K562 (cell line): ENCODE measurements around the gene THADA. TPM values are rescaled to one million over a fixed set of nuclear protein-coding genes. Genes with fewer than 3 reads are reported as not detected.

ENCODE experiments used
- ATAC-seq: fragments of 200-7000 bp; cut with Tn5 transposase; 3 replicates; pipeline ENCODE4 v1.9.1; 2020; ENCODE audit warnings: moderate library complexity
- BruUV-seq: library from RNA; stranded (reverse); fragments of 400-500 nt; replicated peaks from 2 replicates; lab custom pipeline; 2021; lab: Mats Ljungman, UMichigan
- CTCF ChIA-PET: fragments of 300-600 bp; formaldehyde crosslinking; extraction: SDS; loops from one replicate; lab custom pipeline; 2021; ENCODE audit warnings: low intra/inter-chr PET ratio; lab: Yijun Ruan, JAX
- POLR2A ChIA-PET: fragments of 300-600, 350-650 bp; sonication (Branson Sonifier 250); formaldehyde crosslinking; extraction: SDS; loops from one replicate; lab custom pipeline; 2021; ENCODE audit warnings: antibody characterized with exemption, inconsistent platforms; lab: Yijun Ruan, JAX
- DNase-seq, 4 experiments: peaks; one replicate each; pipeline versions ENCODE4 v3.0.0 to v3.0.0-alpha.2; 2011 to 2018; ENCODE audit warnings: low spot score in 3 of 4, mixed read lengths in 3 of 4; ENCODE audit errors: extremely low read depth in 1 of 4
- FAIRE-seq: peaks from 2 replicates; lab custom pipeline; 2011; peaks lifted over from hg19 to GRCh38; lab: Jason Lieb, UNC
- H2AFZ ChIP-seq: 2 replicates; pipeline ENCODE4 v1.6.0; 2011; ENCODE audit warnings: low read depth, low read length, control low read depth, inconsistent platforms
- H3K27ac ChIP-seq: fragments of 200-600 bp; 3 replicates; pipeline ENCODE4 v1.8.0; 2011; ENCODE audit warnings: low read depth, mild to moderate bottlenecking, control low read depth, inconsistent platforms, low read length, moderate library complexity, mixed read lengths; ENCODE audit errors: extremely low read depth
- H3K27me3 ChIP-seq, 2 experiments: fragments of 300-600 bp in 1 of 2; 2 replicates in 1 of 2; 3 replicates in 1 of 2; pipeline versions ENCODE4 v1.6.0 to v1.8.0; 2011; ENCODE audit warnings: inconsistent platforms in 2 of 2, low read length in 2 of 2, mild to moderate bottlenecking in 1 of 2, mixed read lengths in 1 of 2, moderate library complexity in 1 of 2; ENCODE audit not compliant: control insufficient read depth in 2 of 2, insufficient read depth in 2 of 2
- H3K36me3 ChIP-seq: fragments of 300-600 bp; 3 replicates; pipeline ENCODE4 v1.8.0; 2011; ENCODE audit warnings: mild to moderate bottlenecking, low read length, inconsistent platforms; ENCODE audit not compliant: control insufficient read depth, insufficient read depth
- H3K4me1 ChIP-seq, 2 experiments: fragments of 200-600 bp in 1 of 2; replicated peaks in 1 of 2; 2 replicates in 1 of 2; 3 replicates in 1 of 2; pipeline versions ENCODE4 v1.5.1 to v1.8.0; 2011; ENCODE audit warnings: inconsistent platforms in 2 of 2, low read length in 2 of 2, mild to moderate bottlenecking in 1 of 2, mixed read lengths in 1 of 2, moderate library complexity in 1 of 2; ENCODE audit not compliant: control insufficient read depth in 2 of 2, insufficient read depth in 2 of 2
- H3K4me2 ChIP-seq: 2 replicates; pipeline ENCODE4 v1.6.1; 2011; ENCODE audit warnings: low read length, control low read depth, inconsistent platforms, mixed read lengths; ENCODE audit not compliant: insufficient read depth
- H3K4me3 ChIP-seq: fragments of 200-600 bp; sonication (generic), shearing (Covaris generic); 2 replicates; pipeline ENCODE4 v1.5.1; 2016; ENCODE audit warnings: control low read depth, inconsistent platforms
- H3K79me2 ChIP-seq: fragments of 200-600 bp; 3 replicates; pipeline ENCODE4 v1.8.0; 2011; ENCODE audit warnings: low read length, inconsistent platforms; ENCODE audit not compliant: control insufficient read depth, insufficient read depth
- H3K9ac ChIP-seq, 2 experiments: 2 replicates each; pipeline versions ENCODE4 v1.6.0 to v1.6.1; 2011; ENCODE audit warnings: low read depth in 2 of 2, low read length in 2 of 2, control low read depth in 1 of 2, inconsistent platforms in 1 of 2, mild to moderate bottlenecking in 1 of 2, mixed read lengths in 1 of 2; ENCODE audit not compliant: insufficient read depth in 1 of 2
- H3K9me1 ChIP-seq: one replicate; pipeline ENCODE4 v1.6.0; 2011; ENCODE audit warnings: inconsistent platforms, mild to moderate bottlenecking, low read length, moderate library complexity; ENCODE audit not compliant: control insufficient read depth, insufficient read depth
- H3K9me3 ChIP-seq: replicated peaks from 2 replicates; pipeline ENCODE4 v1.5.1; 2011; ENCODE audit warnings: low read depth, low read length, inconsistent platforms; ENCODE audit not compliant: control insufficient read depth, insufficient read depth
- H4K20me1 ChIP-seq: replicated peaks from 2 replicates; pipeline ENCODE4 v1.6.1; 2011; ENCODE audit warnings: low read length, inconsistent platforms, mixed read lengths; ENCODE audit not compliant: control insufficient read depth, insufficient read depth
- BRD4 ChIP-seq: fragments of 200-600 bp; sonication (generic); IDR thresholded peaks from 2 replicates; pipeline ENCODE4 v1.6.1; 2017; ENCODE audit warnings: inconsistent platforms
- HNRNPL ChIP-seq: fragments of 200-400 bp; formaldehyde crosslinking; IDR thresholded peaks from 2 replicates; pipeline ENCODE4 v1.6.1; 2017; ENCODE audit warnings: low read depth, mild to moderate bottlenecking, low read length
- KDM5B ChIP-seq: fragments of 200-600 bp; sonication (generic); IDR thresholded peaks from 2 replicates; pipeline ENCODE4 v1.6.1; 2012; ENCODE audit warnings: low read depth, mild to moderate bottlenecking, moderate library complexity, low read length, control low read depth, inconsistent platforms; ENCODE audit not compliant: insufficient replicate concordance
- MAFG ChIP-seq: fragments of 450-650 bp; conservative IDR thresholded peaks from 2 replicates; pipeline ENCODE4 v1.6.1; 2016; ENCODE audit warnings: missing genetic modification characterization, missing compliant biosample characterization
- MAZ ChIP-seq, 2 experiments: fragments of 450-650 bp in 1 of 2; sonication (generic) in 1 of 2; formaldehyde crosslinking; IDR thresholded peaks in 1 of 2; conservative IDR thresholded peaks in 1 of 2; 2 replicates each; pipeline versions ENCODE4 v1.4.0 to v1.5.0; 2020; ENCODE audit warnings: mild to moderate bottlenecking in 1 of 2, missing genetic modification reagents in 1 of 2
- MYNN ChIP-seq, 2 experiments: sonication (generic); formaldehyde crosslinking in 1 of 2; IDR thresholded peaks; 2 replicates each; pipeline versions ENCODE4 v1.5.0 to v1.6.1; 2016 to 2020; ENCODE audit warnings: antibody characterized with exemption in 1 of 2, missing genetic modification reagents in 1 of 2
- NFXL1 ChIP-seq: fragments of 450-650 bp; formaldehyde crosslinking; IDR thresholded peaks from 2 replicates; pipeline ENCODE4 v1.4.0; 2021; ENCODE audit warnings: mild to moderate bottlenecking
- PURB ChIP-seq: sonication (generic); formaldehyde crosslinking; IDR thresholded peaks from 2 replicates; pipeline ENCODE4 v1.9.0; 2021; ENCODE audit warnings: low read depth, mild to moderate bottlenecking, missing genetic modification reagents
- RBM34 ChIP-seq: fragments of 200-400 bp; formaldehyde crosslinking; IDR thresholded peaks from 2 replicates; pipeline ENCODE4 v1.6.1; 2018; ENCODE audit warnings: low read length, borderline replicate concordance; ENCODE audit not compliant: insufficient read depth
- STAT5B ChIP-seq: fragments of 250-450 bp; sonication (Bioruptor Pico); IDR thresholded peaks from 2 replicates; pipeline ENCODE4 v1.8.0; 2021; ENCODE audit warnings: mild to moderate bottlenecking, inconsistent platforms
- XRCC5 ChIP-seq: fragments of 200-400 bp; formaldehyde crosslinking; IDR thresholded peaks from 2 replicates; pipeline ENCODE4 v1.6.1; 2017; ENCODE audit warnings: low read depth, mild to moderate bottlenecking, low read length
- ZNF146 ChIP-seq: IDR thresholded peaks from one replicate; pipeline ENCODE4 v1.6.1; 2018; ENCODE audit warnings: missing compliant biosample characterization; ENCODE audit not compliant: unreplicated experiment
- ZNF699 ChIP-seq: fragments of 250-450 bp; sonication (Bioruptor Pico); IDR thresholded peaks from 2 replicates; pipeline ENCODE4 v1.8.0; 2021; ENCODE audit warnings: mild to moderate bottlenecking, moderate library complexity; ENCODE audit not compliant: insufficient replicate concordance
- WGBS: fragments of 100-300 bp; shearing (Covaris generic); methylation state at CpG from one replicate; pipeline ENCODE4 v1.1.6; 2016; ENCODE audit warnings: low coverage, mixed read lengths; ENCODE audit not compliant: insufficient coverage; ENCODE audit errors: missing lambda C conversion rate; 5-methylcytosine and 5-hydroxymethylcytosine counted together
- in situ Hi-C: fragments of 300-500 bp; cut with MboI; formaldehyde crosslinking; loops from 4 replicates; pipeline ENCODE4 v1.15.0; 2018; ENCODE audit warnings: inconsistent platforms, mixed read lengths
- intact Hi-C: fragments of 100-400 bp; cut with micrococcal nuclease; formaldehyde crosslinking; loops from 2 replicates; pipeline ENCODE4 v1.14.2; 2022
- polyA plus RNA-seq, 8 experiments: library from polyadenylated mRNA; depleted of rRNA in 4 of 8; stranded (reverse) in 5 of 8; unstranded in 3 of 8; fragments of >200 nt; fragmentation: Nextera tagmentation in 2 of 8; fragmentation: Illumina TruSeq in 1 of 8; extraction: Ambion mirVana in 2 of 8; extraction: Trizol in 1 of 8; gene quantifications; 2 replicates each; pipeline versions ENCODE4 v1.2.1 to v1.2.3, GENCODE V29; 2011 to 2014; ENCODE audit warnings: inconsistent platforms in 1 of 8, missing spikeins in 1 of 8
- total RNA-seq, 7 experiments: library from RNA; depleted of rRNA in 6 of 7; stranded (reverse); fragments of >200 nt in 6 of 7; fragmentation: Illumina TruSeq in 2 of 7; extraction: Trizol in 2 of 7; gene quantifications; 2 replicates each; pipeline versions ENCODE4 v1.2.1 to v1.2.3, GENCODE V29; 2011 to 2021; ENCODE audit warnings: low replicate concordance in 1 of 7
- TF ChIP-seq, protein P1 (sequence below), 3 experiments: fragments of 200-800 bp in 1 of 3; sonication (Bioruptor generic) in 1 of 3; sonication (generic) in 1 of 3; formaldehyde crosslinking in 1 of 3; IDR thresholded peaks; 2 replicates each; pipeline versions ENCODE4 v1.6.1 to v1.8.0; 2016 to 2022; ENCODE audit warnings: mild to moderate bottlenecking in 2 of 3, missing compliant biosample characterization in 2 of 3, missing genetic modification characterization in 2 of 3, missing genetic modification reagents in 1 of 3
- TF ChIP-seq, protein P2 (sequence below): sonication (generic); formaldehyde crosslinking; IDR thresholded peaks from 2 replicates; pipeline ENCODE4 v1.8.1; 2022; ENCODE audit warnings: missing genetic modification reagents
- TF ChIP-seq, protein P3 (sequence below): sonication (generic); formaldehyde crosslinking; IDR thresholded peaks from 2 replicates; pipeline ENCODE4 v1.4.0; 2020; ENCODE audit warnings: mild to moderate bottlenecking, missing genetic modification reagents

Gene THADA
- total and polyA plus RNA-seq, 9 of the 15 experiments (the other 6 are each of a cell fraction or from before 2014, with no cell fraction given), result 17.8 to 34.7 (median 31.9) TPM

DNA sequence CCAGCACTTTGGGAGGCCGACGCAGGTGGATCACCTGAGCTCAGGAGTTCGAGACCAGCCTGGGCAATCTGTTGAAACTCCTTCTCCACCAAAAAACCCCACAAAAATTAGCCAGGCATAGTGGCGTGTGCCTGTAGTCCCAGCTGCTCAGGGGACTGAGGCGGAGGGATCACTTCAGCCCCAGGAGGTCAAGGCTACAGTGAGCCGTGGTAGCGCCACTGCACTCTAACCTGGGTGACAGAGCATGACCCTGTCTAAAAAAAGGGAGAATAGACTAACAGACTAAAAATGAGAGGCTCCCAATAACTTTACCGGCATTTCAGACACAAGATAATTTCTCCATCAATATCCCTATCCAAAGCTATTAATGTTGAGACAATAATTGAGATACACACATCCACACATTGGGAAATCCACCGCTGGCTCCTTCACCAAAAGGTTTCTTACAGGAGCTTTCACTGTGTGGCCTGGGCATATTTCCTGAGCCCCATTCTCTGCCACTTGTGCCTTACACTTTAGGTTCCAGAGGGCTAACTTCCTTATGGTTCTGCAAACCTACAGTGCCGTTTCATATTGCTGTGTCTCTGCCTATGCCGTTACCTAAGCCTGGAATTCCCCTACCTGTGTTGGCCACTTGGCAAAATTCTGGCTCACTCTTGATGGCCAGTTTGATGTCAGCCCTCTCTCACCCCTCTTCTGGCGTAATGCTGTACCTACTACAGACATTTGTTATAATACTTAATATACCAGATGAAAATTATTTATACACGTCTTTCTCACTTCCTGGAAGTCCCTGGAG lies 253.7 kb downstream of the THADA start:
- ChIA-PET POLR2A (interaction anchor here (0.5 kb wide), 1 partner anchor 9 kb away, joined by 3 read pairs; no protein-coding TSS in a partner anchor), CTCF (no interaction called here)
- no peak overlapping the region for H3K4me2 ChIP-seq
- 86% methylated on average over 13 of the region's 13 CpGs for WGBS
- no peak overlapping the region for H3K27ac ChIP-seq
- no peaks in the 10 kb centered on the region for H3K9me3 ChIP-seq
- no peaks in the 10 kb centered on the region; the same call in 2 of the 3 replicates for H3K36me3 ChIP-seq
- H3K9ac ChIP-seq, result no peak overlapping the region
- intact Hi-C loops, result no loop called here
- no peak for DNase-seq
- no peak for FAIRE-seq
- H3K27me3 ChIP-seq, result no peaks in the 10 kb centered on the region
- H4K20me1 ChIP-seq, result no peaks in the 10 kb centered on the region
- in situ Hi-C loops, result no loop called here
- no peak for ATAC-seq
- no peak overlapping the region for H3K4me3 ChIP-seq
- BruUV-seq, result no TSS peak
- H3K4me1 ChIP-seq, result peaks cover 12 to 25% of the 10 kb centered on the region in 2 experiments
- H3K9me1 ChIP-seq, result no peaks in the 10 kb centered on the region
- H2AFZ ChIP-seq, result no peak overlapping the region
- no peaks in the 10 kb centered on the region for H3K79me2 ChIP-seq
- TF ChIP-seq HNRNPL (no peak), MAFG (no peak), MYNN (IDR thresholded peaks at IDR 0.05) (no peak), MYNN (CRISPR knock-in tag; IDR thresholded peaks at IDR 0.05) (no peak), KDM5B (no peak), XRCC5 (no peak), BRD4 (no peak), ZNF146 (CRISPR knock-in tag) (no peak), RBM34 (no peak), ZNF699 (no peak), STAT5B (CRISPR knock-in tag) (no peak), NFXL1 (CRISPR knock-in tag) (no peak), PURB (CRISPR knock-in tag) (no peak), MAZ (CRISPR knock-in tag; conservative IDR thresholded peaks at IDR 0.05 in 1 of 2, IDR thresholded peaks at IDR 0.05 in 1 of 2) (no peak)
- TF ChIP-seq, protein P1, sequence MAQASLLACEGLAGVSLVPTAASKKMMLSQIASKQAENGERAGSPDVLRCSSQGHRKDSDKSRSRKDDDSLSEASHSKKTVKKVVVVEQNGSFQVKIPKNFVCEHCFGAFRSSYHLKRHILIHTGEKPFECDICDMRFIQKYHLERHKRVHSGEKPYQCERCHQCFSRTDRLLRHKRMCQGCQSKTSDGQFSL (CRISPR knock-in tag; IDR thresholded peaks at IDR 0.05), result no peak
- TF ChIP-seq, protein P1 (tag; IDR thresholded peaks at IDR 0.05), result no peak
- TF ChIP-seq, protein P2, sequence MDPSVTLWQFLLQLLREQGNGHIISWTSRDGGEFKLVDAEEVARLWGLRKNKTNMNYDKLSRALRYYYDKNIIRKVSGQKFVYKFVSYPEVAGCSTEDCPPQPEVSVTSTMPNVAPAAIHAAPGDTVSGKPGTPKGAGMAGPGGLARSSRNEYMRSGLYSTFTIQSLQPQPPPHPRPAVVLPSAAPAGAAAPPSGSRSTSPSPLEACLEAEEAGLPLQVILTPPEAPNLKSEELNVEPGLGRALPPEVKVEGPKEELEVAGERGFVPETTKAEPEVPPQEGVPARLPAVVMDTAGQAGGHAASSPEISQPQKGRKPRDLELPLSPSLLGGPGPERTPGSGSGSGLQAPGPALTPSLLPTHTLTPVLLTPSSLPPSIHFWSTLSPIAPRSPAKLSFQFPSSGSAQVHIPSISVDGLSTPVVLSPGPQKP (CRISPR knock-in tag), result no peak
- TF ChIP-seq, protein P3, sequence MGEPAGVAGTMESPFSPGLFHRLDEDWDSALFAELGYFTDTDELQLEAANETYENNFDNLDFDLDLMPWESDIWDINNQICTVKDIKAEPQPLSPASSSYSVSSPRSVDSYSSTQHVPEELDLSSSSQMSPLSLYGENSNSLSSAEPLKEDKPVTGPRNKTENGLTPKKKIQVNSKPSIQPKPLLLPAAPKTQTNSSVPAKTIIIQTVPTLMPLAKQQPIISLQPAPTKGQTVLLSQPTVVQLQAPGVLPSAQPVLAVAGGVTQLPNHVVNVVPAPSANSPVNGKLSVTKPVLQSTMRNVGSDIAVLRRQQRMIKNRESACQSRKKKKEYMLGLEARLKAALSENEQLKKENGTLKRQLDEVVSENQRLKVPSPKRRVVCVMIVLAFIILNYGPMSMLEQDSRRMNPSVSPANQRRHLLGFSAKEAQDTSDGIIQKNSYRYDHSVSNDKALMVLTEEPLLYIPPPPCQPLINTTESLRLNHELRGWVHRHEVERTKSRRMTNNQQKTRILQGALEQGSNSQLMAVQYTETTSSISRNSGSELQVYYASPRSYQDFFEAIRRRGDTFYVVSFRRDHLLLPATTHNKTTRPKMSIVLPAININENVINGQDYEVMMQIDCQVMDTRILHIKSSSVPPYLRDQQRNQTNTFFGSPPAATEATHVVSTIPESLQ (CRISPR knock-in tag), result no peak
